B cell (primary cell): Measurements from ENCODE around the gene CCDC50.

Experiments
- EZH2 ChIP-seq: IDR thresholded peaks from 2 replicates; pipeline ENCODE4 v1.6.1; 2012; ENCODE audit warnings: borderline replicate concordance, low read depth, mild to moderate bottlenecking, moderate library complexity, low read length; ENCODE audit not compliant: insufficient read depth, poor library complexity, severe bottlenecking
- TF ChIP-seq, protein P1 (sequence below): fragments of 200-600 bp; IDR thresholded peaks from one replicate; pipeline ENCODE4 v1.8.0; 2022; ENCODE audit warnings: antibody characterized with exemption, mild to moderate bottlenecking

DNA sequence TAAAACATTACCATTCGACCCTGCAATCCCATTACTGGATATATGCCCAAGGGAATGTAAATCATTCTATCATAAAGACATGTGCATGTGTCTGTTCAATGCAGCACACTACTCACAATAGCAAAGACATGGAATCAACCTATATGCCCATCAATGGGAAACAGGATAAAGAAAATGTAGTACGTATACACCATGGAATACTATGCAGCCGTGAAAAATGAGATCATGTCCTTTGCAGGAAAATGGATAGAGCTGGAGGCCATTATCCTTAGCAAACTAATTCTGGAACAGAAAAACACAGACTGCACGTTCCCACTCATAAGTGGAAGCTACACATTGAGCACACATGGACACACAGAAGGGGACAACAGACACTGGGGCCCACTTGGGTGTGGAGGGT is 111.3 kb downstream of the CCDC50 start:
- TF ChIP-seq, protein P1, sequence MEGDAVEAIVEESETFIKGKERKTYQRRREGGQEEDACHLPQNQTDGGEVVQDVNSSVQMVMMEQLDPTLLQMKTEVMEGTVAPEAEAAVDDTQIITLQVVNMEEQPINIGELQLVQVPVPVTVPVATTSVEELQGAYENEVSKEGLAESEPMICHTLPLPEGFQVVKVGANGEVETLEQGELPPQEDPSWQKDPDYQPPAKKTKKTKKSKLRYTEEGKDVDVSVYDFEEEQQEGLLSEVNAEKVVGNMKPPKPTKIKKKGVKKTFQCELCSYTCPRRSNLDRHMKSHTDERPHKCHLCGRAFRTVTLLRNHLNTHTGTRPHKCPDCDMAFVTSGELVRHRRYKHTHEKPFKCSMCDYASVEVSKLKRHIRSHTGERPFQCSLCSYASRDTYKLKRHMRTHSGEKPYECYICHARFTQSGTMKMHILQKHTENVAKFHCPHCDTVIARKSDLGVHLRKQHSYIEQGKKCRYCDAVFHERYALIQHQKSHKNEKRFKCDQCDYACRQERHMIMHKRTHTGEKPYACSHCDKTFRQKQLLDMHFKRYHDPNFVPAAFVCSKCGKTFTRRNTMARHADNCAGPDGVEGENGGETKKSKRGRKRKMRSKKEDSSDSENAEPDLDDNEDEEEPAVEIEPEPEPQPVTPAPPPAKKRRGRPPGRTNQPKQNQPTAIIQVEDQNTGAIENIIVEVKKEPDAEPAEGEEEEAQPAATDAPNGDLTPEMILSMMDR = no peak
- TF ChIP-seq EZH2 = no peak
